ENCODE data around the gene KPNA6.
A peak's percentile ranks its signal among the peaks of the same experiment; 100 is the strongest.

Gene KPNA6

GRCh38 chr1:32199043-32199716 is 91.3 kb downstream of the KPNA6 start:
- no peak overlapping the region for H3K4me3 ChIP-seq (ENCODE audit: low read length)
- TF ChIP-seq CTCF (conservative IDR thresholded peaks at IDR 0.05; ENCODE audit: low read length) = no peak

GRCh38 chr1:32199717-32200072 is 91.8 kb downstream of the KPNA6 start:
- no peak for TF ChIP-seq CTCF (conservative IDR thresholded peaks at IDR 0.05; ENCODE audit: low read length)
- peak overlapping the region; percentile 83 for H3K4me3 ChIP-seq (ENCODE audit: low read length)
- no peak for DNase-seq (ENCODE audit: low read depth)

More at GRCh38 chr1:32199043-32199716, 91.3 kb downstream of the KPNA6 start:
- no peak for DNase-seq (ENCODE audit: low read depth)

GRCh38 chr1:32200226-32201010 is 92.6 kb downstream of the KPNA6 start, which contains the start of gene CCDC28B:
TSS of gene CCDC28B (plus strand) at chr1:32200595. CDS start at chr1:32201936, 1,341 bp downstream.
- peak within 1 kb of the TSS; percentile 83 for H3K4me3 ChIP-seq (ENCODE audit: low read length)
- TF ChIP-seq CTCF (conservative IDR thresholded peaks at IDR 0.05; ENCODE audit: low read length) = no peak
- peak; percentile 70 for DNase-seq (ENCODE audit: low read depth)

DNA sequence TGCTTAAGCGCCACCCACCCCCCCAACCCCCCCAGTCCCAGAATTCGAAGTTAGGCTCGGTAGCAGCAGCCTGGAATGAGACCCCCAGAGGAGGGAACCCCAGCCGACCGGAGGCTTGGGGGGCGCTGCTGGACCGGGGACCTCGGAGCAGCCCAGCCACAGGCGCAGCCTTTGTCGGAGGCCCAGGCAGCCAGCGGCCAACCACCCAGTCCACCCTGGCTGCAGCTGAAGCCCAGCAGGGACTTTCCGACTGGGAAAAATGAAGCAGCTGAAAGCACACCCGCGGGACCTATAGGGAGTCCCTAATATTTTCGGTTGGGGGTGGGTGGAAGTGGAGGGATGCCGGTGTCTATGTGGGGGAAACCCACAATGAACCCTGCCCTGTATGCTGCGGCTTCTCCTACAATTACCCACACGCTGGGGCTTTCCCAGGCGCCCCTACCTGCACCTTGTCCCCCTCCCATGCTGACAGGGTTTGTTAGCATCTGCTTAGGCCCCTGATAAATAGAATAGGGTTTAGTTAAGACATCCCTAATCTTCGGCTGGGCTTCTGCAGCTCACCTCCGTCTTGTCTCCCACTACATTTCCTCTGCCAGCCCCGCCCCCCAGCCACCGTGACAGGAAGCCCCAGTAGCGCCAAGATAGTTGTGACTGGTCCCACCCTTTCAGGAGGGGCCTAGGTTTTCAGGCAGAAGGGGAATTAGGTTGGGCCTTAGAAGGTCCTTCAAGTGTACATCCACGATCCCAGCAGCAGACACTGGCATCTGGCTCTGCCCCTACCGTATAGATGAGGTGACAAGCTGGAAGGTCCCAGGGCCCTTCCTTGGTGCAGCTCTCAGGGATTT is 93.4 kb downstream of the KPNA6 start:
- peak overlapping the region; percentile 83 for H3K4me3 ChIP-seq (ENCODE audit: low read length)
- DNase-seq (ENCODE audit: low read depth) = peak; percentile 51
- TF ChIP-seq CTCF (conservative IDR thresholded peaks at IDR 0.05; ENCODE audit: low read length) = no peak

GRCh38 chr1:32204943-32205361 is 97.1 kb downstream of the KPNA6 start:
- DNase-seq (ENCODE audit: low read depth) = no peak
- TF ChIP-seq CTCF (conservative IDR thresholded peaks at IDR 0.05; ENCODE audit: low read length) = no peak

GRCh38 chr1:32205401-32206370 is 97.8 kb downstream of the KPNA6 start, which contains the start of gene IQCC:
TSS of gene IQCC (plus strand) at chr1:32205671. CDS start at chr1:32205682, 11 bp downstream.
- peak within 1 kb of the TSS; percentile 86 for H3K4me3 ChIP-seq (ENCODE audit: low read length)
- TF ChIP-seq CTCF (conservative IDR thresholded peaks at IDR 0.05; ENCODE audit: low read length) = no peak
- peak; percentile 72 for DNase-seq (ENCODE audit: low read depth)

More at GRCh38 chr1:32204943-32205361, 97.1 kb downstream of the KPNA6 start:
- H3K4me3 ChIP-seq (ENCODE audit: low read length) = peak overlapping the region; percentile 86
